GM23338 (cell line): ENCODE data around the gene RANBP1. TPM values are rescaled to one million over a fixed set of nuclear protein-coding genes. Genes with fewer than 3 reads are reported as not detected.

Experiments
- ATAC-seq: fragments of 200-7000 bp; cut with Tn5 transposase; 3 replicates; pipeline ENCODE4 v1.9.1; 2020
- DNase-seq: peaks from one replicate; pipeline ENCODE4 v3.0.0-alpha.2; 2015; ENCODE audit warnings: low spot score
- H2AFZ ChIP-seq: fragments of 200-600 bp; sonication (generic); 2 replicates; pipeline ENCODE4 v1.8.0; 2016; ENCODE audit warnings: antibody characterized with exemption, mild to moderate bottlenecking, moderate library complexity
- H3F3A ChIP-seq: fragments of 200-600 bp; sonication (generic); replicated peaks from 2 replicates; pipeline ENCODE4 v1.8.0; 2017; ENCODE audit warnings: antibody characterized with exemption, mixed run types, low read depth
- H3K27ac ChIP-seq: fragments of 200-600 bp; sonication (generic); 2 replicates; pipeline ENCODE4 v1.6.1; 2016; ENCODE audit warnings: low read depth
- H3K27me3 ChIP-seq: fragments of 200-600 bp; sonication (generic); 2 replicates; pipeline ENCODE4 v1.8.0; 2016; ENCODE audit warnings: mild to moderate bottlenecking, mixed run types, moderate library complexity; ENCODE audit not compliant: insufficient read depth
- H3K36me3 ChIP-seq: fragments of 200-600 bp; sonication (generic); 2 replicates; pipeline ENCODE4 v1.8.0; 2016; ENCODE audit warnings: mild to moderate bottlenecking; ENCODE audit not compliant: insufficient read depth
- H3K4me1 ChIP-seq: fragments of 200-600 bp; sonication (generic); 2 replicates; pipeline ENCODE4 v1.8.0; 2016; ENCODE audit warnings: mild to moderate bottlenecking, moderate library complexity; ENCODE audit not compliant: insufficient read depth
- H3K4me2 ChIP-seq: fragments of 200-600 bp; sonication (generic); 2 replicates; pipeline ENCODE4 v1.7.1; 2017; ENCODE audit warnings: mixed run types
- H3K4me3 ChIP-seq: fragments of 200-600 bp; sonication (generic); 2 replicates; pipeline ENCODE4 v1.6.1; 2016; ENCODE audit warnings: mixed run types
- H3K79me2 ChIP-seq: fragments of 200-600 bp; sonication (generic); replicated peaks from 2 replicates; pipeline ENCODE4 v1.8.0; 2017; ENCODE audit warnings: mild to moderate bottlenecking; ENCODE audit not compliant: insufficient read depth
- H3K9me2 ChIP-seq: fragments of 200-600 bp; sonication (generic); 2 replicates; pipeline ENCODE4 v1.8.0; 2017; ENCODE audit not compliant: insufficient read depth
- H4K20me1 ChIP-seq: fragments of 200-600 bp; sonication (generic); replicated peaks from 2 replicates; pipeline ENCODE4 v1.8.0; 2017; ENCODE audit warnings: mild to moderate bottlenecking; ENCODE audit not compliant: insufficient read depth
- H3K27ac Mint-ChIP-seq: 2 replicates; pipeline ENCODE4 v1.8.0; 2020; ENCODE audit warnings: inconsistent platforms, mild to moderate bottlenecking, moderate library complexity, mixed read lengths
- H3K27me3 Mint-ChIP-seq: 3 replicates; pipeline ENCODE4 v1.8.0; 2022; ENCODE audit warnings: low read depth, mild to moderate bottlenecking, moderate library complexity, mixed read lengths, inconsistent platforms; ENCODE audit not compliant: insufficient read depth, poor library complexity
- H3K36me3 Mint-ChIP-seq: 3 replicates; pipeline ENCODE4 v1.8.0; 2021; ENCODE audit warnings: low read depth, mild to moderate bottlenecking, inconsistent platforms, moderate library complexity, mixed read lengths
- H3K4me1 Mint-ChIP-seq: 3 replicates; pipeline ENCODE4 v1.8.0; 2020; ENCODE audit warnings: mild to moderate bottlenecking, inconsistent platforms, mixed read lengths
- H3K4me3 Mint-ChIP-seq: 3 replicates; pipeline ENCODE4 v1.8.0; 2021; ENCODE audit warnings: moderate library complexity, mild to moderate bottlenecking, inconsistent platforms, mixed read lengths
- H3K9me3 Mint-ChIP-seq: 3 replicates; pipeline ENCODE4 v1.8.0; 2020; ENCODE audit warnings: moderate library complexity, mild to moderate bottlenecking, inconsistent platforms, mixed read lengths
- CREB1 ChIP-seq: fragments of 250-450 bp; sonication (Bioruptor Pico); IDR thresholded peaks from 2 replicates; pipeline ENCODE4 v1.5.0; 2020; ENCODE audit warnings: low read depth, mild to moderate bottlenecking, moderate library complexity
- CTCF ChIP-seq, 2 experiments: fragments of 200-600 bp in 1 of 2; sonication (generic) in 1 of 2; conservative IDR thresholded peaks; 2 replicates each; pipeline versions ENCODE4 v1.5.1 to v1.6.1; 2016 to 2017; ENCODE audit warnings: antibody characterized with exemption in 2 of 2, low read depth in 2 of 2, mild to moderate bottlenecking in 2 of 2, moderate library complexity in 1 of 2
- EZH2 ChIP-seq: fragments of 200-600 bp; sonication (generic); IDR thresholded peaks from one replicate; pipeline ENCODE4 v1.8.0; 2017; ENCODE audit warnings: antibody characterized with exemption, mild to moderate bottlenecking, low read depth; ENCODE audit not compliant: unreplicated experiment
- EZH2phosphoT487 ChIP-seq: fragments of 200-600 bp; sonication (generic); IDR thresholded peaks from one replicate; pipeline ENCODE4 v1.8.1; 2018; ENCODE audit warnings: antibody characterized with exemption; ENCODE audit not compliant: unreplicated experiment
- JUNB ChIP-seq: IDR thresholded peaks from one replicate; pipeline ENCODE4 v1.6.1; 2016; ENCODE audit warnings: antibody characterized with exemption; ENCODE audit not compliant: unreplicated experiment
- NANOG ChIP-seq: IDR thresholded peaks from 2 replicates; pipeline ENCODE4 v1.6.1; 2016; ENCODE audit warnings: antibody characterized with exemption, borderline replicate concordance
- POLR2AphosphoS5 ChIP-seq: IDR thresholded peaks from 2 replicates; pipeline ENCODE4 v1.6.1; 2016; ENCODE audit warnings: antibody characterized with exemption, low read depth
- ZNF331 ChIP-seq: fragments of 250-450 bp; sonication (Bioruptor Pico); IDR thresholded peaks from 2 replicates; pipeline ENCODE4 v1.5.0; 2020; ENCODE audit warnings: low read depth, mild to moderate bottlenecking, moderate library complexity
- ZNF462 ChIP-seq: fragments of 250-450 bp; sonication (Bioruptor Pico); IDR thresholded peaks from 2 replicates; pipeline ENCODE4 v1.5.0; 2020; ENCODE audit warnings: mild to moderate bottlenecking, moderate library complexity
- polyA plus RNA-seq: library from polyadenylated mRNA; unstranded; fragments of >200 nt; fragmentation: Nextera tagmentation; extraction: Ambion mirVana; gene quantifications from 2 replicates; pipeline ENCODE4 v1.2.1, GENCODE V29; 2016
- total RNA-seq: library from RNA; depleted of rRNA; stranded (reverse); fragments of >200 nt; shearing (Covaris generic); gene quantifications from 2 replicates; pipeline ENCODE4 v1.2.3, GENCODE V29; 2014

RANBP1 gene
- total and polyA plus RNA-seq, 2 experiments from 2014 or later: 1,014 to 1,206 TPM

GRCh38 chr22:20092477-20092854, 23.4 kb upstream of the RANBP1 start:
- no peak for DNase-seq
- Histone ChIP-seq H3K27ac (no peak overlapping the region), H3K9me2 (no peaks in the 10 kb centered on the region), H3K27me3 (no peaks in the 10 kb centered on the region), H3K4me1 (no peaks in the 10 kb centered on the region), H2AFZ (no peak overlapping the region), H3F3A (peaks cover 20% of the 10 kb centered on the region), H3K36me3 (peaks cover 57% of the 10 kb centered on the region), H3K4me2 (no peak overlapping the region), H3K4me3 (no peak overlapping the region), H4K20me1 (peaks cover 35% of the 10 kb centered on the region), H3K79me2 (peaks cover 36% of the 10 kb centered on the region)
- Mint-ChIP-seq H3K27me3 (peaks cover 13% of the 10 kb centered on the region), H3K9me3 (no peaks in the 10 kb centered on the region), H3K36me3 (peaks cover 99% of the 10 kb centered on the region), H3K27ac (no peak overlapping the region), H3K4me1 (no peaks in the 10 kb centered on the region), H3K4me3 (no peak overlapping the region)
- no peak for ATAC-seq
- TF ChIP-seq ZNF462 (CRISPR knock-in tag): no peak
- TF ChIP-seq POLR2AphosphoS5: no peak
- TF ChIP-seq CREB1 (CRISPR knock-in tag): no peak
- TF ChIP-seq JUNB: no peak
- TF ChIP-seq EZH2: no peak
- TF ChIP-seq CTCF (conservative IDR thresholded peaks at IDR 0.05; ENCODE audit: low read depth in 2 of 2): no peak
- TF ChIP-seq NANOG: no peak
- TF ChIP-seq EZH2phosphoT487: no peak
- TF ChIP-seq ZNF331 (CRISPR knock-in tag): no peak
